ENCODE measurements around the gene TAAR1.

The TAAR1 gene

DNA sequence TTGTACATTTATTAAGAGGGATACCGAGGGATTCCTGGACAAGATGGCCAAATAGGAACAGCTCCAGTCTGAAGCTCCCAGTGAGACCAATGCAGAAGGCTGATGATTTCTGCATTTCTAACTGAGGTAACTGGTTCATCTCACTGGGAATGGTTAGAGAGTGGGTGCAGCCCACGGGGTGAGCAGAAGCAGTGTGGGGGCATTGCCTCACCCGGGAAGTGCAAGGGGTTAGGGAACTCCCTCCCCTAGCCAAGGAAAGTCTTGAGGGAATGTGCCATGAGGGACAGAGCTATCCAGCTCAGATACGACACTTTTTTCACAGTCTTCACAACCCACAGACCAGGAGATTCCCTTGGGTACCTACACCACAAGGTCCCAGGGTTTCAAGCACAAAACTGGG, 24.2 kb downstream of the TAAR1 start:
- no peaks in the 10 kb centered on the region for H3K9me3 ChIP-seq (ENCODE audit: control insufficient read depth, low read length)
- no peak overlapping the region for H3K4me3 ChIP-seq (ENCODE audit: insufficient read depth, low read depth, low read length)
- H3K4me1 ChIP-seq (ENCODE audit: control insufficient read depth, insufficient read depth, low read length): no peaks in the 10 kb centered on the region
- 84 to 91% methylated on average over 4 of the region's 4 CpGs for WGBS, 2 experiments
- no peaks in the 10 kb centered on the region for H3K27me3 ChIP-seq (ENCODE audit: control insufficient read depth, insufficient read depth, low read length, poor library complexity, severe bottlenecking)
- H3K36me3 ChIP-seq (ENCODE audit: control insufficient read depth, insufficient read depth, low read length): no peaks in the 10 kb centered on the region
- no peak overlapping the region for H3K27ac ChIP-seq (ENCODE audit: insufficient read depth, low read depth, low read length, poor library complexity, severe bottlenecking)

DNA sequence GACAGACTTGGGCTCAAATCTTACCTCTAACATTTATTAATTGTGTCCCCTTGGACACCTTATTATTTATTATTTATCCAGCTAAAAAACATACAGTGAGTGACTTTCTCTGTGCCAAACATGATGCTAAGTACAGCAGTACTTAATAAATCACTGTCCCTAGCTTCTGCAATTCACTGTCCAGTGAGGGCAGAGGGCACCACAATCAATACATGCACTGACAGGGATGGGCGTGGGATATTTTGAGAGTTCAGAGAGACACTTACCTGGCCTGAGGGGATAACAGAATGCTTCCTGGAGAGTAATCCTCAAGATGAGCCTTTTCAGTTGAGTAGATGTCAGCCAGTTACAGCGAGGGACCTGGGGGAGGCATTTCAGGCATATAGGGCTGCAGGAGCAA, 25.6 kb downstream of the TAAR1 start:
- H3K36me3 ChIP-seq (ENCODE audit: control insufficient read depth, insufficient read depth, low read length): no peaks in the 10 kb centered on the region
- H3K9me3 ChIP-seq (ENCODE audit: control insufficient read depth, low read length): no peaks in the 10 kb centered on the region
- H3K27ac ChIP-seq (ENCODE audit: insufficient read depth, low read depth, low read length, poor library complexity, severe bottlenecking): no peak overlapping the region
- no peaks in the 10 kb centered on the region for H3K4me1 ChIP-seq (ENCODE audit: control insufficient read depth, insufficient read depth, low read length)
- H3K4me3 ChIP-seq (ENCODE audit: insufficient read depth, low read depth, low read length): no peak overlapping the region
- WGBS, 2 experiments: 91 to 93% methylated on average over 2 of the region's 2 CpGs
- H3K27me3 ChIP-seq (ENCODE audit: control insufficient read depth, insufficient read depth, low read length, poor library complexity, severe bottlenecking): no peaks in the 10 kb centered on the region

DNA sequence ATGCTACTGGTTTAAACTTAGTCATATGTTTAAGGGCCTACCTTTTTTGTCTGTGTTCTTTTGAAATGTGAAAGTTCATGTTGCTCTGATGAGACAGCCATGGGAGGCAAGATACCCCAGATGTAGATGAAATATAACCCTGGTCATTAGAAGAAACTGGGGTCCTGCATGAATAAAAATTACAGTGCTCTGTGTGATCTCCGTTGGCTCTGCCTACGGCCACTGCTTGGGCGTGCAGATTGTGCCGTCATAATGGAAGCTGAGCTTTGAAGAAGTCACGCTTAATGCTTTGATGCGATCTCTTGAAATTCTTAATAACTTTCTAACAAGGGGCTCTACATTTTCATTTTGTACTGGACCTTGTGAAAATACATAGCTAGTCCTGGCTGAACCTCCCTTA, 34.8 kb downstream of the TAAR1 start, which contains the start of gene TAAR2:
Gene TAAR2 (minus strand): TSS at position 101 of the 400 bp plus-strand sequence. CDS start 0 bp downstream, at position 101.
- H3K36me3 ChIP-seq (ENCODE audit: control insufficient read depth, insufficient read depth, low read length): no peaks in the 10 kb centered on the region
- no peak within 1 kb of the TSS for H3K4me3 ChIP-seq (ENCODE audit: insufficient read depth, low read depth, low read length)
- no peaks in the 10 kb centered on the region for H3K4me1 ChIP-seq (ENCODE audit: control insufficient read depth, insufficient read depth, low read length)
- H3K27me3 ChIP-seq (ENCODE audit: control insufficient read depth, insufficient read depth, low read length, poor library complexity, severe bottlenecking): no peaks in the 10 kb centered on the region
- H3K9me3 ChIP-seq (ENCODE audit: control insufficient read depth, low read length): no peaks in the 10 kb centered on the region
- 96 to 97% methylated on average over 6 of the region's 6 CpGs for WGBS, 2 experiments
- no peak within 1 kb of the TSS for H3K27ac ChIP-seq (ENCODE audit: insufficient read depth, low read depth, low read length, poor library complexity, severe bottlenecking)

DNA sequence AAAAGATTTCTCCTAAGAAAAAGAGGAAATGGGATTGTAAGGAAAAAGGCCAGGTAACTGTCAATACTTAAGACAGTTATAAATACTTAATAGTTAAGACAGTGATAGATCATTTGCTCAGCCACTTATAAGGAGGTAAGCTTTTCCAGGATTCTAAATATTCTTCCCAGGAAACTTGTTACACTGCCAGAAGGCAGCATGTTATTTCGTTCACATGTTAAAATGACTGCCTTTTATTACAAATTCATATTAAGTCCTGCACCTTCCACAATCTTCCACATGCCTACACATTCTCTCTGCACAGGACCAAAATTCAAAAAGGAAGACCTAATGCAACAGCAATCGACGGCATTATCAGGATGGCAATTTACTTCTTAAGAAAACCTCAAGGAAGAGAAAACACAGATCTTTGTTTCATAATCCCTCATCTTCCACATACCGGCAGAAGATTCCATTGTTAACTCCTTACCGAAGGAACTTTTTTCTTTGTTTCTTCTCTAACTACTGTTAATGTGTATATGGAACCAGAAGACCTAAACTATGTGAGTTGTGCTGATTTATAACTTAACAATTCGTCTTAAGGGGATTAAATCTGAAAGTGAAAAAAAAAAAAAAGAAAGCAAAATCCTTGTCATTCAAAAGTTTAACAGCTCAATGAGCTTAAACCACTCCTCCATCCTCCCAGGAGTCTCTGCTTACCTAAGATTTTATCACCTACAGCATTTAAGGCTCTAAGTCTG, 35.7 kb downstream of the TAAR1 start:
- H3K4me1 ChIP-seq (ENCODE audit: control insufficient read depth, insufficient read depth, low read length): no peaks in the 10 kb centered on the region
- H3K9me3 ChIP-seq (ENCODE audit: control insufficient read depth, low read length): no peaks in the 10 kb centered on the region
- no peaks in the 10 kb centered on the region for H3K36me3 ChIP-seq (ENCODE audit: control insufficient read depth, insufficient read depth, low read length)
- 61 to 71% methylated on average over 3 to 5 of the region's 6 CpGs for WGBS, 2 experiments
- no peak overlapping the region for H3K4me3 ChIP-seq (ENCODE audit: insufficient read depth, low read depth, low read length)
- H3K27ac ChIP-seq (ENCODE audit: insufficient read depth, low read depth, low read length, poor library complexity, severe bottlenecking): no peak overlapping the region
- no peaks in the 10 kb centered on the region for H3K27me3 ChIP-seq (ENCODE audit: control insufficient read depth, insufficient read depth, low read length, poor library complexity, severe bottlenecking)

DNA sequence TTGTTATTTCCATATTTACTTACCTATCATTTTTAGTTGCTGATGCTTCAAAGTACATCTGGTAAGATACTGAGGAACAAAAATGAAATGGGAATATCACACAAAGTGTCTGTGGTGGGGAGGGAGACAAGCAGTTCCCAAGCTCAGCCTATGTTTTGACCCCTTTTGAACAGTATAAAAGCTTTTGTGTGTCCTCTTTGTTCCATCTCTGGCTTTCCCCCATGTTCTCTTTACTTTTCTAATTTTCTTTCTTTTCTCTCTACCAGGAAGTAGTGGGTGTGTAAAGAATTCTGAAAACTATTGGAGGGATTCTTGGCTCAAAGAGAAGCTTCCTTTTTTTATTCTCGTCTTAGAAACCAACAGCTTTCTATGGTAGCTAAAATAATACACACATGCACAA, 42.3 kb downstream of the TAAR1 start:
- 23 to 56% methylated on average over 1 of the region's 1 CpG for WGBS, 2 experiments
- Histone ChIP-seq H3K36me3 (ENCODE audit: control insufficient read depth, insufficient read depth, low read length) (no peaks in the 10 kb centered on the region), H3K27me3 (ENCODE audit: control insufficient read depth, insufficient read depth, low read length, poor library complexity, severe bottlenecking) (no peaks in the 10 kb centered on the region), H3K4me3 (ENCODE audit: insufficient read depth, low read depth, low read length) (no peak overlapping the region), H3K4me1 (ENCODE audit: control insufficient read depth, insufficient read depth, low read length) (peaks cover 10% of the 10 kb centered on the region), H3K9me3 (ENCODE audit: control insufficient read depth, low read length) (no peaks in the 10 kb centered on the region), H3K27ac (ENCODE audit: insufficient read depth, low read depth, low read length, poor library complexity, severe bottlenecking) (no peak overlapping the region)

DNA sequence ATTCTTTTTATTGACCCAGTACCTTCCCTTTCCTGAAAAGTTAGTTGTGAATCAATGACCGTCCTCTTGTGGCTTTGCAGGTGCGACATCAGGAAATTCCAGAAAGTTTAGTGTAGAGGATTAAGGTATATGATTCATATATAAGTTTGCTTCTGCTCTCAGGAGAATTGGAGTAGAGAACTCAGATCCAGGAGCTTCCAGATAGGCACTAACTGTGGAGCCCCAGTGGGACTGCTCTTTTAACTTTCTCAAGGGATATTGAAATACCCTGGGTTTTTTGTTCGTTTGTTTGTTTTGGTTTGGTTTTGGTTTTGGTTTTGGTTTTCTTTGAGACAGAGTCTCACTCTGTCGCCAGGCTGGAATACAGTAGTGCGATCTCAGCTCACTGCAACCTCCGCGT, 44.4 kb downstream of the TAAR1 start:
- WGBS, 2 experiments: 96% methylated on average over 4 to 5 of the region's 7 CpGs
- H3K27ac ChIP-seq (ENCODE audit: insufficient read depth, low read depth, low read length, poor library complexity, severe bottlenecking): no peak overlapping the region
- H3K27me3 ChIP-seq (ENCODE audit: control insufficient read depth, insufficient read depth, low read length, poor library complexity, severe bottlenecking): no peaks in the 10 kb centered on the region
- H3K4me1 ChIP-seq (ENCODE audit: control insufficient read depth, insufficient read depth, low read length): peaks cover 10% of the 10 kb centered on the region
- no peaks in the 10 kb centered on the region for H3K36me3 ChIP-seq (ENCODE audit: control insufficient read depth, insufficient read depth, low read length)
- no peak overlapping the region for H3K4me3 ChIP-seq (ENCODE audit: insufficient read depth, low read depth, low read length)
- H3K9me3 ChIP-seq (ENCODE audit: control insufficient read depth, low read length): no peaks in the 10 kb centered on the region

DNA sequence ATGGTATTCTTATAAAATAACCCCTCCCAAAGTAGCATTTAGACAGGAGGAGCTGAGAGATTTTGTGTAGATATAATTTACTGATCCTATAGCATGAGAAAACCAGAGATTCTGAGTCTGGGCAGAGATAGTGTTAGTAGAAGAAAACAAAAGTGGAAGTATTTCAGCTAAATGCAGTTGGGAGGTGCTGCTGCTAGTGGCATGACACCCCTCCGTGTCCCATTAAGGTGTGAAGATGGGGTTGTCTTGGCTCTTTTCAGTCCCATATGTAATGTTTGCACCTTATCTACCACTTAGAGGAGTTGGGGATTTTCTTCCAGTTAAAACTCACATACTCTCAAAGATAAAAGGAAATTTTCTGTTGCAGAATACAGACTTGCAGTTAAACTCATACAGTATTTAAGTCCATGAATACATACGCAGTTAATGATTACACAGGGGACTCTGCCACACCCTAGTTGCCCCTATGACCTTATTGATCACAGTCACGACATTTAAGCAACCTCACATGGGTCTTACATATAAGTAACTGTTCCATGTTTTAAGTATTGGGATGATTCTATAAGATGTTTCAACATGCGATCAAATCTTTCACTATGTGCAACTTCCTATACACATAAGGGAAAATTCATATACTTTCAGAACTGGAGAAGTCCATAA, 46.4 kb downstream of the TAAR1 start:
- no peak overlapping the region for H3K27ac ChIP-seq (ENCODE audit: insufficient read depth, low read depth, low read length, poor library complexity, severe bottlenecking)
- H3K27me3 ChIP-seq (ENCODE audit: control insufficient read depth, insufficient read depth, low read length, poor library complexity, severe bottlenecking): no peaks in the 10 kb centered on the region
- no peaks in the 10 kb centered on the region for H3K9me3 ChIP-seq (ENCODE audit: control insufficient read depth, low read length)
- 98 to 100% methylated on average over 1 to 2 of the region's 4 CpGs for WGBS, 2 experiments
- peaks cover 10% of the 10 kb centered on the region for H3K4me1 ChIP-seq (ENCODE audit: control insufficient read depth, insufficient read depth, low read length)
- H3K4me3 ChIP-seq (ENCODE audit: insufficient read depth, low read depth, low read length): no peak overlapping the region
- H3K36me3 ChIP-seq (ENCODE audit: control insufficient read depth, insufficient read depth, low read length): no peaks in the 10 kb centered on the region

DNA sequence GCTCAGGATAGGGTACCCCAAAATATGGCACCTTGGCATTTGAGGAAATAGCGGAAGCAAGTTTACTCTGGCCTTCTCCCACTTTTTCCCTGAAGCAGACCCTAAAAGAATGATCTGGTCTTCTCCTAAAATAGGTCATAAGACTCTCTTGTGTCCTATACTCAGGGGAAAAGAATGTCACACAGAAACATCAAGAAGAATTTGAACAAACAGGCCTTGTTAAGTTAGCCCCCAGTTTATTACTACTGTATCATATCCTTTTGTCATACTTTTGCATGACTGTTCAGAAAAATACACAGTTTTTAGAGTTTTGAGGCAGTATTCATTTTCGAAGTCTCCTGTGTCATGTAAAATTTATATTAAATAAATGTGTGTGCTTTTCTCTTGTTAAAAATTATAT, 47.4 kb downstream of the TAAR1 start:
- no peaks in the 10 kb centered on the region for H3K36me3 ChIP-seq (ENCODE audit: control insufficient read depth, insufficient read depth, low read length)
- no peaks in the 10 kb centered on the region for H3K27me3 ChIP-seq (ENCODE audit: control insufficient read depth, insufficient read depth, low read length, poor library complexity, severe bottlenecking)
- no peaks in the 10 kb centered on the region for H3K9me3 ChIP-seq (ENCODE audit: control insufficient read depth, low read length)
- H3K4me3 ChIP-seq (ENCODE audit: insufficient read depth, low read depth, low read length): no peak overlapping the region
- WGBS, 2 experiments: 97 to 100% methylated on average over 2 of the region's 2 CpGs
- no peak overlapping the region for H3K27ac ChIP-seq (ENCODE audit: insufficient read depth, low read depth, low read length, poor library complexity, severe bottlenecking)
- peaks cover 5% of the 10 kb centered on the region for H3K4me1 ChIP-seq (ENCODE audit: control insufficient read depth, insufficient read depth, low read length)

DNA sequence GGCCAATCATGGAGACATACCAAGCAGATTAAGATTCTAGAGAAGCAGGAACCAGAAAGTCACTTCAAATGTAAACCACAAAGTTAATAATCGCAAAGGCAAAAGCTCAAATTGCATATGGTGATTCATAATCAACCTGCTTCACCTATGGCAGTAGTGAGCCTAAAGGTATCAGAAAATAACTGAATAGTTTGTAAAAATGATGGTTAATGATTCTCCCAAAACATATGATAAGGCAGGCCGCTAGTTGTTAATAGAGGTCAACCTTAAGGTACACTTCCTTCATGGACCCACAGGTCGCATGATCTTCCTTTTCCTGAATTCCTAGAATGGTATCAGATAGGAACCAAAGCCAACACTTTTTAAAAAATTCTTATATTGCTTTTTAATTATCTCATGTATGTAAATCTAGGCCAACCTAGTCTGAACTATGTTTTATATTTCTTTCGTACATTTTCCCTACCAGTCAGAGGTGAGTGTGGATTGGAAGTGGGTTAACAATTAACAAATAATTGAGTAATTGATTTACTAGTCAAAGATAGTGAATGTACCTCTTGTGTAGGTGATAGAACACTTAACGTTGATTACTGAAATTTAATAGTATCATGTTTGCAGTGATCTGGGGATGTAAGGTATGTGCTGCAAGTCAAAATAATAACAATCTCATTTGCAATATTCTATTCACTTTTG, 51.3 kb downstream of the TAAR1 start:
- Histone ChIP-seq H3K27ac (ENCODE audit: insufficient read depth, low read depth, low read length, poor library complexity, severe bottlenecking) (no peak overlapping the region), H3K4me3 (ENCODE audit: insufficient read depth, low read depth, low read length) (no peak overlapping the region), H3K4me1 (ENCODE audit: control insufficient read depth, insufficient read depth, low read length) (no peaks in the 10 kb centered on the region), H3K27me3 (ENCODE audit: control insufficient read depth, insufficient read depth, low read length, poor library complexity, severe bottlenecking) (no peaks in the 10 kb centered on the region), H3K36me3 (ENCODE audit: control insufficient read depth, insufficient read depth, low read length) (no peaks in the 10 kb centered on the region), H3K9me3 (ENCODE audit: control insufficient read depth, low read length) (no peaks in the 10 kb centered on the region)
- WGBS, 2 experiments: 86 to 98% methylated on average over 4 to 5 of the region's 5 CpGs

DNA sequence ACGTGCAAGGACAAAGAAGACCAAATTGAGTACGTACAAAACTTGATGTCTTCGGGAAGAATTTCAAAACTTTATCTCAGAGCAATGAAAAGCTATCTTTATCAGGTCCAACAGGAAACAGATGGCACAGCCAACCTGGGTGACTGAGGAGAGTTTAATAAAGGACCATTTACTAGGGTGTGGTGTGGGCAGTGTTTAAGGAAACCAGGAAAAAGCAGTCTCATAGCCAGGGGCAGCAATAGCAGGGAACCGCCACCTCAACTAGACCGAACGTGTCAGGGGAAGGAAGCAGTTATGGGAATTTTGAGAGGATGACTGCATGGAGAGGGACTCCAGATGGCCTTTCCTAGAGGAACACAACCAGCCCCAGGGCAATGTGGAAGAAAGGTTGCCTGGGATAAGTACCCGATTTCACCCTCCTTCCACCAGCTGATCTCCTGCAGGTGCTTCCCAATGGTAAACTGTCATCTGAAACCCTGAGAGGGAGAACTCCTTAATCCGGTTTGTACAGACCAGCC, 54.3 kb downstream of the TAAR1 start:
- WGBS, 2 experiments: 91 to 92% methylated on average over 8 of the region's 8 CpGs
- Histone ChIP-seq H3K9me3 (ENCODE audit: control insufficient read depth, low read length) (no peaks in the 10 kb centered on the region), H3K4me1 (ENCODE audit: control insufficient read depth, insufficient read depth, low read length) (no peaks in the 10 kb centered on the region), H3K27ac (ENCODE audit: insufficient read depth, low read depth, low read length, poor library complexity, severe bottlenecking) (no peak overlapping the region), H3K36me3 (ENCODE audit: control insufficient read depth, insufficient read depth, low read length) (no peaks in the 10 kb centered on the region), H3K27me3 (ENCODE audit: control insufficient read depth, insufficient read depth, low read length, poor library complexity, severe bottlenecking) (no peaks in the 10 kb centered on the region), H3K4me3 (ENCODE audit: insufficient read depth, low read depth, low read length) (no peak overlapping the region)
